ENCODE measurements around the gene AKR1C2.
"Not testable (repeated sequence)": the region's sequence is repeated elsewhere in the genome, so short reads cannot be mapped to it uniquely, and the experiment has no call there.

Gene AKR1C2

DNA sequence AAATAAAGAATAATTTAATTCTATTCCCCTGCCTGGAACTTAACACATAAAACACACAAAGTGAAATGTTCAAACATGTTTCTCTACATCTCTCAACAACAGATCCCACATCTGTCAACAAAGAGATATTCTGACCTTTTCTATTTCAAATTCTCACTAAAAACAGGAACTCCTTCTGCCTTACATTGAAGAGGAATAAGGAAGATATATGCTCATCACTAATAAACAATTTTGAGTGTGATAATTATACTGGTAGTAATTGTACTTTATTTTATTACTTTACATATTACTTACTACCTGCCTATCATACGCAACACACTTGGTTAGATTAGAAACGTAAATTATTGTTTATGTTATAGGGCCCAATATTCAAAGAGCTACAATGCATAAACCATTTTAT is 13.4 kb downstream of the AKR1C2 start:
- Histone ChIP-seq H4K20me1 (ENCODE audit: low read depth, low read length) (no peaks in the 10 kb centered on the region), H3K9me2 (replicated peaks; ENCODE audit: insufficient read depth, low read length) (no peaks in the 10 kb centered on the region), H3K9ac (ENCODE audit: low read length) (no peak overlapping the region), H3K9me3 (ENCODE audit: insufficient read depth, low read length) (no peaks in the 10 kb centered on the region), H3F3A (ENCODE audit: insufficient read depth) (no peaks in the 10 kb centered on the region), H3K36me3 (ENCODE audit: low read length) (no peaks in the 10 kb centered on the region), H3K4me2 (ENCODE audit: low read depth, low read length, poor library complexity, severe bottlenecking) (no peak overlapping the region), H3K79me2 (ENCODE audit: insufficient read depth, low read length) (no peaks in the 10 kb centered on the region), H3K27ac (ENCODE audit: low read depth, low read length) (no peak overlapping the region), H3K27me3 (ENCODE audit: low read length) (no peaks in the 10 kb centered on the region), H2AFZ (ENCODE audit: low read depth, low read length, severe bottlenecking) (no peak overlapping the region), H3K4me3 (ENCODE audit: insufficient read depth, low read length, poor library complexity, severe bottlenecking) (no peak overlapping the region)
- no peak for TF ChIP-seq CTCF (IDR thresholded peaks at IDR 0.05; ENCODE audit: insufficient read depth, low read length, poor library complexity, severe bottlenecking)
- TF ChIP-seq EZH2phosphoT487 (conservative IDR thresholded peaks at IDR 0.05; ENCODE audit: low read length), result no peak

DNA sequence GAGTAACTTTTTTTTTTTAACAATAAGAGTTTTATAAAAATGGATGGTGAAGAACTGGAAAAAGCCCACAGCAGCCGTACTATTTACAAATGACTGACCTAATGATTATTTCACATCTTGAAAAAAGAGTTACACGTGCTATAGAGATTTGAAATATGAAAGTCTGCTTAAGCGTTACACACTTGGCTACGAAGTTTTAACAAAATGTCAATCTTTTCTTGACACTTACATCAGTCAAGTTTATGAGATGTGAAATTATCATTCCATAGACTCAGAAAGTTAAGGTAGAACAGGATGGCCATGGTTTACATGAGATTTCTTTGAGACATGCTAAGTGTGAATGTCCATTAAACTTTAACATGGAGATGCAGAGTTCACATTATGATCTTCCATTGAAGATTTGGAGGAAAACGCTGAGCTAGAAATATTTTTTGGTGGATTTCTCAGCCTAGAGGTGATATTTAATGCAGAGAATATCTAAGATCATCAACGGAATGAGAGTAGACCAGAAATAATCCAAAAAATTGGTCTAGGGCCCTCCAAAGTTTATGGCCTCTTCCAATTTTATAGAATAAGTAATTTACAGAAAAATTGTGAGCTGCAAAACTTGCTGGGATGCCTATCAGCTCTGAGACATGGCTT is 15.5 kb downstream of the AKR1C2 start:
- not testable (repeated sequence) for H3K27me3 ChIP-seq (ENCODE audit: low read length); H3K27ac ChIP-seq (ENCODE audit: low read depth, low read length); H3F3A ChIP-seq (ENCODE audit: insufficient read depth); H3K36me3 ChIP-seq (ENCODE audit: low read length); H2AFZ ChIP-seq (ENCODE audit: low read depth, low read length, severe bottlenecking); H3K9me3 ChIP-seq (ENCODE audit: insufficient read depth, low read length); H3K4me2 ChIP-seq (ENCODE audit: low read depth, low read length, poor library complexity, severe bottlenecking); H3K9me2 ChIP-seq (replicated peaks; ENCODE audit: insufficient read depth, low read length); H3K9ac ChIP-seq (ENCODE audit: low read length); H4K20me1 ChIP-seq (ENCODE audit: low read depth, low read length); H3K4me3 ChIP-seq (ENCODE audit: insufficient read depth, low read length, poor library complexity, severe bottlenecking); H3K79me2 ChIP-seq (ENCODE audit: insufficient read depth, low read length)

DNA sequence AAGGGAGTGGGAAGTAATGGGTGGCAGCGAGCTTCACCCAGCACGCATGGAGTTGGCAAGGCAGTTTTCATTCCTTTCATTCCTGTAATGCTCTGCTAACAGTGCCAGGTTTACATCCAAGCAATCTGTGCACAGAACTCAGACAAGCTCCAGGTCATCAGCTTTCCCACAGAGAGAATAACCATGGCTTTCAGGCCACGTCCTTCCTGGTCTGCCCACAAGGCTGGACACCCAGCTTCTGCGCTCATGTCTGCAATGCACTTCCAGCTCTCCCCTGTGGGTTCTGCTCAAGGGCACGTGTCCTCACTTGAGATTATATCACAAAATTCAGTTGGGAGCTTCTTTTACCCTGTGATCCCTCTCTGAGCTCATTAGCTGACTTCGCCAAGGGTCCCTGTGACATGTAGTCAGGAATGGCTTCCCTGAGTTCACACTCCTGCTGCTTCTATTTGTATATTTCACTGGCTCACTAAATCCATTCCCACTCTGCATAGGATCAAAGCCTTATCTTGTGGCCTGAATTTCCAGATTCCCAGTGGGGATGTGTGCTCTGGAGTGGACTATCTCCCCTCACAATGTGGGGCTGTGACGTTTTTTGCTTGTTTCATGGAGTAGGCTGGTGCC is 18.6 kb downstream of the AKR1C2 start:
- Histone ChIP-seq H3K9ac (ENCODE audit: low read length) (no peak overlapping the region), H3K4me2 (ENCODE audit: low read depth, low read length, poor library complexity, severe bottlenecking) (no peak overlapping the region), H3K79me2 (ENCODE audit: insufficient read depth, low read length) (no peaks in the 10 kb centered on the region), H3K36me3 (ENCODE audit: low read length) (no peaks in the 10 kb centered on the region), H3K9me2 (replicated peaks; ENCODE audit: insufficient read depth, low read length) (no peaks in the 10 kb centered on the region), H3K4me3 (ENCODE audit: insufficient read depth, low read length, poor library complexity, severe bottlenecking) (no peak overlapping the region), H3K27me3 (ENCODE audit: low read length) (no peaks in the 10 kb centered on the region), H3K27ac (ENCODE audit: low read depth, low read length) (no peak overlapping the region), H3F3A (ENCODE audit: insufficient read depth) (no peaks in the 10 kb centered on the region), H4K20me1 (ENCODE audit: low read depth, low read length) (no peaks in the 10 kb centered on the region), H2AFZ (ENCODE audit: low read depth, low read length, severe bottlenecking) (no peak overlapping the region), H3K9me3 (ENCODE audit: insufficient read depth, low read length) (no peaks in the 10 kb centered on the region)
- no peak for TF ChIP-seq EZH2phosphoT487 (conservative IDR thresholded peaks at IDR 0.05; ENCODE audit: low read length)
- TF ChIP-seq CTCF (IDR thresholded peaks at IDR 0.05; ENCODE audit: insufficient read depth, low read length, poor library complexity, severe bottlenecking), result no peak

DNA sequence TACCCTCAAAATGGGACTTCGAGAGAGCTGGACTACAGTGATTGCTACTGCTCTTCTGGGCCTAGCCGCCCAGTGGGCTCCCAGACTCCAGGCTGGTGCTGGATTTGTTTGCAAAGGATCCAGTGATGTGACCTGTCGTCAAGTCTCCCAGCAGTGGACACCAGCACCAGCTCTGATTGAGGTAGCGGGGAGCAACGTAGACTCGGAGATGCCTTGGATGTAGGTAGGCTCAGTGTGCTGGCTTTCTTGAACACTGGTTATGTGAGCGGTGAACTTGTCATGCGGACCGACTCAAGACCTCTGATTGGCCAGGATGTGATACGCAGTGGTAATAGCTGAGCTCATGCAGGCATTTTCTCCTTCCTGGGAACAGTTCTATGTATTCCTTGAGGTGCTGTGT is 19.4 kb downstream of the AKR1C2 start:
- H3K27me3 ChIP-seq (ENCODE audit: low read length), result no peaks in the 10 kb centered on the region
- H3K9me2 ChIP-seq (replicated peaks; ENCODE audit: insufficient read depth, low read length), result no peaks in the 10 kb centered on the region
- no peak overlapping the region for H3K27ac ChIP-seq (ENCODE audit: low read depth, low read length)
- H3K9me3 ChIP-seq (ENCODE audit: insufficient read depth, low read length), result no peaks in the 10 kb centered on the region
- H4K20me1 ChIP-seq (ENCODE audit: low read depth, low read length), result no peaks in the 10 kb centered on the region
- no peak overlapping the region for H3K4me3 ChIP-seq (ENCODE audit: insufficient read depth, low read length, poor library complexity, severe bottlenecking)
- H3K36me3 ChIP-seq (ENCODE audit: low read length), result no peaks in the 10 kb centered on the region
- H3F3A ChIP-seq (ENCODE audit: insufficient read depth), result no peaks in the 10 kb centered on the region
- TF ChIP-seq EZH2phosphoT487 (conservative IDR thresholded peaks at IDR 0.05; ENCODE audit: low read length), result no peak
- TF ChIP-seq CTCF (IDR thresholded peaks at IDR 0.05; ENCODE audit: insufficient read depth, low read length, poor library complexity, severe bottlenecking), result no peak
- no peak overlapping the region for H3K4me2 ChIP-seq (ENCODE audit: low read depth, low read length, poor library complexity, severe bottlenecking)
- H3K79me2 ChIP-seq (ENCODE audit: insufficient read depth, low read length), result no peaks in the 10 kb centered on the region
- H2AFZ ChIP-seq (ENCODE audit: low read depth, low read length, severe bottlenecking), result no peak overlapping the region
- H3K9ac ChIP-seq (ENCODE audit: low read length), result no peak overlapping the region
